Measurements from ENCODE around the gene GREB1L.

DNA sequence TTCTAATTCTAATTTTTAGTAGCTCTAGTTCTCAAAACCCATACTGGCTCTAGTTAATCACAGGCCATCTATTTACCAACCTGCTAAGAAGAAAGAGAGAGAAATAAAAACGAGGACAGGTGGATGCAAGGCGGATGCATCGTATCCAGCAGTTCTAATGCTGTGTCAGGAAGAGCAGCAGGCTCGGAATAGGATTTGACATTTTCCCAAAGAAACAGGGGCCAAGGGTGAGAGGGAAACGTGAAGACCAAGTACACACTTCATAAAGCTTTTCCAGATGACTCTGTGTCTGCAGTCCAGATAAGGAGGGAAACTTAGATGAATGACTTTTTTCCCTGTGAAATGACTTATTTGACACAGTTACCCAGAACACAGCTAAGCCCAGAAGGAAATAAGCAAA lies 241.0 kb downstream of the GREB1L start:
- TF ChIP-seq ZBTB4 (CRISPR knock-in tag; IDR thresholded peaks at IDR 0.05; ENCODE audit: borderline replicate concordance) (no peak), RFX5 (IDR thresholded peaks at IDR 0.05; ENCODE audit: low read depth, low read length) (no peak), RELA (CRISPR knock-in tag; IDR thresholded peaks at IDR 0.05) (no peak), PAWR (CRISPR knock-in tag; IDR thresholded peaks at IDR 0.05; ENCODE audit: borderline replicate concordance) (no peak), POGK (CRISPR knock-in tag; conservative IDR thresholded peaks at IDR 0.05) (no peak)
- TF ChIP-seq, protein P1, sequence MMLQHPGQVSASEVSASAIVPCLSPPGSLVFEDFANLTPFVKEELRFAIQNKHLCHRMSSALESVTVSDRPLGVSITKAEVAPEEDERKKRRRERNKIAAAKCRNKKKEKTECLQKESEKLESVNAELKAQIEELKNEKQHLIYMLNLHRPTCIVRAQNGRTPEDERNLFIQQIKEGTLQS (CRISPR knock-in tag; IDR thresholded peaks at IDR 0.05) = no peak

Data from HepG2 (cell line).